H1 (cell line): ENCODE results near the gene CXXC5. TPM values are rescaled to one million over a fixed set of nuclear protein-coding genes. Genes with fewer than 3 reads are reported as not detected.

Source experiments
- CTCF ChIA-PET: fragments of 300-600 bp; sonication (Branson Sonifier 250); formaldehyde crosslinking; loops from one replicate; lab custom pipeline; 2021; ENCODE audit not compliant: partially characterized antibody; lab: Charles Lee
- POLR2A ChIA-PET: fragments of 300-600 bp; sonication (Branson Sonifier 250); formaldehyde crosslinking; loops from one replicate; lab custom pipeline; 2021; ENCODE audit warnings: inconsistent platforms; ENCODE audit not compliant: partially characterized antibody; lab: Charles Lee
- DNase-seq, 2 experiments: peaks; one replicate each; pipeline versions ENCODE4 v3.0.0 to v3.0.0-alpha.2; 2010 to 2022; ENCODE audit warnings: low spot score in 2 of 2, low read depth in 1 of 2, mixed read lengths in 1 of 2
- FAIRE-seq: peaks from 2 replicates; lab custom pipeline; 2011; peaks lifted over from hg19 to GRCh38; lab: Jason Lieb, UNC
- H2AFZ ChIP-seq: 2 replicates; pipeline ENCODE4 v1.8.1; 2012; ENCODE audit warnings: low read length, inconsistent platforms
- H2AK5ac ChIP-seq: 2 replicates; pipeline ENCODE4 v1.6.1; 2013; ENCODE audit warnings: low read depth, low read length
- H2BK120ac ChIP-seq: replicated peaks from 2 replicates; pipeline ENCODE3; 2013; ENCODE audit warnings: low read depth, low read length, inconsistent platforms
- H2BK12ac ChIP-seq: 2 replicates; pipeline ENCODE4 v1.6.1; 2013; ENCODE audit warnings: low read depth, low read length
- H2BK15ac ChIP-seq: 2 replicates; pipeline ENCODE4 v1.6.1; 2013; ENCODE audit warnings: low read length
- H2BK20ac ChIP-seq: 2 replicates; pipeline ENCODE4 v1.6.1; 2013; ENCODE audit warnings: low read length
- H2BK5ac ChIP-seq: 2 replicates; pipeline ENCODE4 v1.6.1; 2013; ENCODE audit warnings: low read depth, low read length
- H3K14ac ChIP-seq: 2 replicates; pipeline ENCODE4 v1.6.1; 2013; ENCODE audit warnings: inconsistent platforms; ENCODE audit not compliant: insufficient read length
- H3K18ac ChIP-seq: 2 replicates; pipeline ENCODE4 v1.6.1; 2013; ENCODE audit warnings: low read length; ENCODE audit errors: extremely low read depth
- H3K23ac ChIP-seq: 2 replicates; pipeline ENCODE4 v1.6.1; 2013; ENCODE audit warnings: inconsistent platforms; ENCODE audit not compliant: insufficient read length
- H3K23me2 ChIP-seq: 2 replicates; pipeline ENCODE4 v1.6.1; 2013; ENCODE audit warnings: low read depth, low read length
- H3K27ac ChIP-seq: 2 replicates; pipeline ENCODE4 v1.6.1; 2011; ENCODE audit warnings: low read depth, low read length, inconsistent platforms
- H3K27me3 ChIP-seq, 4 experiments: replicated peaks in 1 of 4; 1 replicate in 1 of 4; 2 replicates in 3 of 4; pipeline versions ENCODE4 v1.6.1 to v1.8.1; 2011 to 2013; ENCODE audit warnings: low read length in 3 of 4, mild to moderate bottlenecking in 3 of 4, inconsistent platforms in 2 of 4, mixed read lengths in 2 of 4, moderate library complexity in 1 of 4; ENCODE audit not compliant: control insufficient read depth in 3 of 4, insufficient read depth in 3 of 4; ENCODE audit errors: extremely low read depth in 1 of 4
- H3K36me3 ChIP-seq, 4 experiments: 2 replicates each; pipeline versions ENCODE4 v1.6.1 to v1.8.1; 2011 to 2013; ENCODE audit warnings: mild to moderate bottlenecking in 4 of 4, low read length in 3 of 4, moderate library complexity in 2 of 4, control low read depth in 1 of 4, inconsistent platforms in 1 of 4; ENCODE audit not compliant: insufficient read depth in 4 of 4, control insufficient read depth in 2 of 4
- H3K4ac ChIP-seq: replicated peaks from 2 replicates; pipeline ENCODE3; 2013; ENCODE audit warnings: low read length, low read depth, mixed read lengths, inconsistent platforms; ENCODE audit not compliant: insufficient read length
- H3K4me1 ChIP-seq, 4 experiments: replicated peaks in 1 of 4; 1 replicate in 1 of 4; 2 replicates in 3 of 4; pipeline versions ENCODE4 v1.6.1 to v1.8.1; 2011 to 2013; ENCODE audit warnings: low read length in 3 of 4, inconsistent platforms in 2 of 4, mixed read lengths in 1 of 4; ENCODE audit not compliant: insufficient read depth in 4 of 4, control insufficient read depth in 3 of 4
- H3K4me2 ChIP-seq, 2 experiments: 2 replicates each; pipeline versions ENCODE4 v1.6.1 to v1.8.1; 2011 to 2013; ENCODE audit warnings: low read depth in 2 of 2, low read length in 2 of 2, control low read depth in 1 of 2, inconsistent platforms in 1 of 2, mild to moderate bottlenecking in 1 of 2; ENCODE audit not compliant: insufficient read depth in 1 of 2
- H3K4me3 ChIP-seq, 4 experiments: fragments of 200-600, 300-600 bp in 1 of 4; sonication (generic), shearing (Covaris generic), sonication (Bioruptor Twin) in 1 of 4; 2 replicates each; pipeline versions ENCODE4 v1.5.1 to v1.8.1; 2011 to 2016; ENCODE audit warnings: low read length in 4 of 4, low read depth in 3 of 4, control low read depth in 2 of 4, inconsistent platforms in 2 of 4, mild to moderate bottlenecking in 2 of 4, mixed read lengths in 1 of 4, moderate library complexity in 1 of 4; ENCODE audit not compliant: insufficient read depth in 2 of 4; ENCODE audit errors: extremely low read depth in 1 of 4
- H3K56ac ChIP-seq: replicated peaks from 2 replicates; pipeline ENCODE3; 2013; ENCODE audit warnings: low read depth, mild to moderate bottlenecking, mixed read lengths, low read length, inconsistent platforms; ENCODE audit not compliant: insufficient read length
- H3K79me1 ChIP-seq: 2 replicates; pipeline ENCODE4 v1.6.1; 2013; ENCODE audit warnings: low read depth, low read length, control low read depth
- H3K79me2 ChIP-seq, 2 experiments: 2 replicates each; pipeline versions ENCODE4 v1.6.1 to v1.8.1; 2012 to 2013; ENCODE audit warnings: low read length in 2 of 2, mild to moderate bottlenecking in 2 of 2, inconsistent platforms in 1 of 2; ENCODE audit not compliant: insufficient read depth in 2 of 2, control insufficient read depth in 1 of 2
- H3K9ac ChIP-seq, 4 experiments: replicated peaks in 1 of 4; 1 replicate in 1 of 4; 2 replicates in 3 of 4; pipeline versions ENCODE4 v1.6.1 to v1.8.1; 2011 to 2013; ENCODE audit warnings: low read depth in 3 of 4, low read length in 3 of 4, control low read depth in 2 of 4, mild to moderate bottlenecking in 2 of 4, moderate library complexity in 2 of 4, inconsistent platforms in 1 of 4; ENCODE audit errors: extremely low read depth in 1 of 4
- H3K9me3 ChIP-seq, 2 experiments: 2 replicates each; pipeline versions ENCODE4 v1.6.1 to v1.8.1; 2012 to 2013; ENCODE audit warnings: mild to moderate bottlenecking in 2 of 2, moderate library complexity in 2 of 2, control low read depth in 1 of 2, inconsistent platforms in 1 of 2, low read depth in 1 of 2, low read length in 1 of 2, mixed read lengths in 1 of 2; ENCODE audit not compliant: insufficient read depth in 2 of 2
- H4K20me1 ChIP-seq, 2 experiments: replicated peaks in 1 of 2; 2 replicates each; pipeline versions ENCODE3 to v1.8.1; 2011 to 2013; ENCODE audit warnings: inconsistent platforms in 2 of 2, low read length in 2 of 2, mild to moderate bottlenecking in 1 of 2; ENCODE audit not compliant: insufficient read depth in 2 of 2, control insufficient read depth in 1 of 2
- H4K5ac ChIP-seq: 2 replicates; pipeline ENCODE4 v1.6.1; 2013; ENCODE audit warnings: low read length, low read depth, mixed read lengths, inconsistent platforms; ENCODE audit not compliant: insufficient read length
- H4K8ac ChIP-seq: 2 replicates; pipeline ENCODE4 v1.8.0; 2013; ENCODE audit warnings: mild to moderate bottlenecking, moderate library complexity, low read length, inconsistent platforms; ENCODE audit not compliant: insufficient read depth; ENCODE audit errors: extremely low read depth
- H4K91ac ChIP-seq: replicated peaks from 2 replicates; pipeline ENCODE3; 2013; ENCODE audit warnings: low read length, mixed read lengths, inconsistent platforms; ENCODE audit not compliant: insufficient read length
- ATF2 ChIP-seq: IDR thresholded peaks from 2 replicates; pipeline ENCODE4 v1.6.1; 2012; ENCODE audit warnings: low read length, inconsistent platforms
- CBX8 ChIP-seq: fragments of 300-800, 300-1000 bp; sonication (generic); IDR thresholded peaks from 2 replicates; pipeline ENCODE4 v1.7.1; 2016; ENCODE audit warnings: low read depth, low read length, borderline replicate concordance
- EP300 ChIP-seq, 2 experiments: IDR thresholded peaks; 1 replicate in 1 of 2; 2 replicates in 1 of 2; pipeline ENCODE4 v1.6.1; 2011 to 2012; ENCODE audit warnings: low read depth in 2 of 2, low read length in 2 of 2, mild to moderate bottlenecking in 2 of 2, borderline replicate concordance in 1 of 2, inconsistent platforms in 1 of 2, moderate library complexity in 1 of 2
- HDAC2 ChIP-seq, 2 experiments: fragments of 300-600 bp in 1 of 2; sonication (generic) in 1 of 2; IDR thresholded peaks; 2 replicates each; pipeline ENCODE4 v1.6.1; 2011 to 2012; ENCODE audit warnings: low read depth in 2 of 2, low read length in 2 of 2, mild to moderate bottlenecking in 2 of 2, moderate library complexity in 2 of 2, borderline replicate concordance in 1 of 2, inconsistent platforms in 1 of 2
- JUN ChIP-seq: IDR thresholded peaks from 2 replicates; pipeline ENCODE4 v1.6.1; 2011; ENCODE audit warnings: low read depth, mild to moderate bottlenecking, improper control_type of control experiment, low read length
- MAX ChIP-seq: IDR thresholded peaks from 2 replicates; pipeline ENCODE4 v1.6.1; 2012; ENCODE audit warnings: inconsistent platforms
- POLR2AphosphoS5 ChIP-seq: IDR thresholded peaks from 2 replicates; pipeline ENCODE4 v1.6.1; 2011; ENCODE audit warnings: low read depth, low read length
- RBBP5 ChIP-seq: IDR thresholded peaks from 2 replicates; pipeline ENCODE4 v1.7.1; 2012; ENCODE audit warnings: low read depth, mild to moderate bottlenecking, inconsistent platforms, low read length, moderate library complexity, borderline replicate concordance
- RNF2 ChIP-seq: fragments of 200-900, 300-1000 bp; sonication (generic); IDR thresholded peaks from 2 replicates; pipeline ENCODE4 v1.7.1; 2016; ENCODE audit warnings: borderline replicate concordance, low read depth, mild to moderate bottlenecking, antibody characterized with exemption, low read length; ENCODE audit not compliant: poor library complexity, severe bottlenecking; ENCODE audit errors: missing control alignments
- USF2 ChIP-seq: IDR thresholded peaks from 2 replicates; pipeline ENCODE4 v1.6.1; 2011; ENCODE audit warnings: low read length, improper control_type of control experiment
- polyA plus RNA-seq, 7 experiments: library from polyadenylated mRNA; depleted of rRNA in 3 of 7; stranded (reverse) in 5 of 7; unstranded in 2 of 7; fragments of >200 nt in 5 of 7; fragments of 200-250 nt in 2 of 7; gene quantifications; 1 replicate in 5 of 7; 2 replicates in 1 of 7; 4 replicates in 1 of 7; pipeline versions ENCODE4 v1.2.1 to v1.2.3, GENCODE V29; 2011 to 2013; ENCODE audit warnings: missing spikeins in 2 of 7, mixed read lengths in 2 of 7
- total RNA-seq: library from RNA; stranded (reverse); fragmentation: NEBNext Ultra II Directional; extraction: Animal tissue kit (Norgen Biotek cat#: 25700); gene quantifications from 2 replicates; pipeline ENCODE4 v1.2.1, GENCODE V29; 2021

The CXXC5 gene
- total and polyA plus RNA-seq, 2 of the 8 experiments (the other 6 are each of a cell fraction or from before 2014, with no cell fraction given) = 61.4 to 74.0 TPM

- Histone ChIP-seq H2BK20ac (no peak overlapping the region), H3K23ac (no peak overlapping the region), H3K9ac (no peak overlapping the region), H3K9me3 (no peaks in the 10 kb centered on the region), H3K56ac (no peak overlapping the region), H2BK15ac (no peak overlapping the region), H3K4me1 (peaks cover 16 to 56% (median 45%) of the 10 kb centered on the region in 4 experiments), H4K20me1 (peaks cover 33 to 52% of the 10 kb centered on the region in 2 experiments), H2BK12ac (no peak overlapping the region), H2AK5ac (no peak overlapping the region), H3K27ac (no peak overlapping the region), H2BK5ac (no peak overlapping the region), H3K4me3 (no peak overlapping the region), H3K4me2 (no peak overlapping the region), H3K18ac (no peak overlapping the region), H3K79me1 (peaks cover 22% of the 10 kb centered on the region), H2BK120ac (no peak overlapping the region), H3K36me3 (peaks cover 2 to 14% (median 10%) of the 10 kb centered on the region in 4 experiments; a peak in 5 of 8 replicates), H3K4ac (no peak overlapping the region), H4K8ac (no peak overlapping the region), H2AFZ (no peak overlapping the region), H4K91ac (no peak overlapping the region), H4K5ac (no peak overlapping the region), H3K79me2 (peaks cover 0 to 22% of the 10 kb centered on the region in 2 experiments; a peak in 2 of 4 replicates), H3K14ac (no peak overlapping the region), H3K27me3 (no peaks in the 10 kb centered on the region), H3K23me2 (no peaks in the 10 kb centered on the region)
- POLR2A ChIA-PET = interaction anchor here (1.5 to 5.2 kb wide), 3 partner anchors 11 to 29 kb away, joined by 6 to 20 read pairs (median 10); no protein-coding TSS in a partner anchor
- CTCF ChIA-PET = interaction anchor here (1.1 to 5.5 kb wide), 5 partner anchors 11 to 85 kb away, joined by 3 to 38 read pairs (median 9); no protein-coding TSS in a partner anchor
- DNase-seq (no peak), FAIRE-seq (no peak)
- TF ChIP-seq RNF2 = no peak
- TF ChIP-seq USF2 = no peak
- no peak for TF ChIP-seq HDAC2 (IDR thresholded peaks at IDR 0.05; ENCODE audit: borderline replicate concordance in 1 of 2, low read depth in 2 of 2, low read length in 2 of 2)
- TF ChIP-seq EP300 (IDR thresholded peaks at IDR 0.05; ENCODE audit: borderline replicate concordance in 1 of 2, low read depth in 2 of 2, low read length in 2 of 2) = no peak
- no peak for TF ChIP-seq ATF2
- no peak for TF ChIP-seq MAX
- no peak for TF ChIP-seq JUN
- TF ChIP-seq POLR2AphosphoS5 = no peak
- TF ChIP-seq RBBP5 = no peak
- TF ChIP-seq CBX8 = no peak
Observed at GRCh38 chr5:139681466-139681865, 33.3 kb downstream of the CXXC5 start.
